PFSK-1 (cell line): ENCODE measurements around the gene RBM7.

ENCODE experiments used
- FOXP2 ChIP-seq: optimal IDR thresholded peaks from 2 replicates; pipeline ENCODE3; 2011; ENCODE audit warnings: borderline replicate concordance, control low read depth, inconsistent platforms; ENCODE audit not compliant: insufficient read depth; ENCODE audit errors: extremely low read length, extremely low read depth
- POLR2AphosphoS5 ChIP-seq: IDR thresholded peaks from 2 replicates; pipeline ENCODE4 v1.6.1; 2012; ENCODE audit warnings: low read depth, mild to moderate bottlenecking, control low read depth, low read length, moderate library complexity
- SIN3A ChIP-seq: IDR thresholded peaks from 2 replicates; pipeline ENCODE4 v1.6.1; 2012; ENCODE audit warnings: mild to moderate bottlenecking, low read length, moderate library complexity, borderline replicate concordance; ENCODE audit not compliant: insufficient read depth
- TAF1 ChIP-seq: IDR thresholded peaks from 2 replicates; pipeline ENCODE4 v1.6.1; 2012; ENCODE audit warnings: low read length, control low read depth, borderline replicate concordance; ENCODE audit not compliant: insufficient read depth
- TF ChIP-seq, protein P1 (sequence below), 2 experiments: IDR thresholded peaks; 2 replicates each; pipeline versions ENCODE4 v1.6.1 to v1.8.0; 2011 to 2012; ENCODE audit warnings: low read depth in 2 of 2, low read length in 2 of 2, control low read depth in 1 of 2, inconsistent platforms in 1 of 2, mild to moderate bottlenecking in 1 of 2, moderate library complexity in 1 of 2; ENCODE audit not compliant: insufficient read depth in 1 of 2

RBM7 gene

DNA sequence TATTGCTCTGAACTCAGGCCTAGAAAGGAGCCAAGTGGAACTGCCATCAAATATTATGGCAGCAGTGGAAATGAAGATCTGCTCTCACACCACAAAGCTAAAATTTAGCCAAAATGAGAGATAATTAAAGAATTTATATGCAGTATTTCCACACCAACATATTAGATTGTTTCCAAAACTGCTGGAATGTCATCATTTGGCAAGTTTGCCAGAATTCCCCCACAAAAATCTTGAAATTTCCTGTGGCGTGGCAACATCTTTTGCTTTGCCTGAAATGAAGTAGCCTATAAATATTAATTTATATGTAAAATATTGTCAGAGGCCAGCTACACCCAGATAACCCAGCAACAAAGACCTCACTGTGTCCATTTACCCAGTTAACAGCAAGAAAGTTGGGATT is 13.9 kb upstream of the RBM7 start:
- no peak for TF ChIP-seq TAF1
- TF ChIP-seq, protein P1, sequence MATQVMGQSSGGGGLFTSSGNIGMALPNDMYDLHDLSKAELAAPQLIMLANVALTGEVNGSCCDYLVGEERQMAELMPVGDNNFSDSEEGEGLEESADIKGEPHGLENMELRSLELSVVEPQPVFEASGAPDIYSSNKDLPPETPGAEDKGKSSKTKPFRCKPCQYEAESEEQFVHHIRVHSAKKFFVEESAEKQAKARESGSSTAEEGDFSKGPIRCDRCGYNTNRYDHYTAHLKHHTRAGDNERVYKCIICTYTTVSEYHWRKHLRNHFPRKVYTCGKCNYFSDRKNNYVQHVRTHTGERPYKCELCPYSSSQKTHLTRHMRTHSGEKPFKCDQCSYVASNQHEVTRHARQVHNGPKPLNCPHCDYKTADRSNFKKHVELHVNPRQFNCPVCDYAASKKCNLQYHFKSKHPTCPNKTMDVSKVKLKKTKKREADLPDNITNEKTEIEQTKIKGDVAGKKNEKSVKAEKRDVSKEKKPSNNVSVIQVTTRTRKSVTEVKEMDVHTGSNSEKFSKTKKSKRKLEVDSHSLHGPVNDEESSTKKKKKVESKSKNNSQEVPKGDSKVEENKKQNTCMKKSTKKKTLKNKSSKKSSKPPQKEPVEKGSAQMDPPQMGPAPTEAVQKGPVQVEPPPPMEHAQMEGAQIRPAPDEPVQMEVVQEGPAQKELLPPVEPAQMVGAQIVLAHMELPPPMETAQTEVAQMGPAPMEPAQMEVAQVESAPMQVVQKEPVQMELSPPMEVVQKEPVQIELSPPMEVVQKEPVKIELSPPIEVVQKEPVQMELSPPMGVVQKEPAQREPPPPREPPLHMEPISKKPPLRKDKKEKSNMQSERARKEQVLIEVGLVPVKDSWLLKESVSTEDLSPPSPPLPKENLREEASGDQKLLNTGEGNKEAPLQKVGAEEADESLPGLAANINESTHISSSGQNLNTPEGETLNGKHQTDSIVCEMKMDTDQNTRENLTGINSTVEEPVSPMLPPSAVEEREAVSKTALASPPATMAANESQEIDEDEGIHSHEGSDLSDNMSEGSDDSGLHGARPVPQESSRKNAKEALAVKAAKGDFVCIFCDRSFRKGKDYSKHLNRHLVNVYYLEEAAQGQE (IDR thresholded peaks at IDR 0.05; ENCODE audit: insufficient read depth in 1 of 2, low read depth in 2 of 2, low read length in 2 of 2), result no peak
- no peak for TF ChIP-seq FOXP2
- no peak for TF ChIP-seq POLR2AphosphoS5
- no peak for TF ChIP-seq SIN3A

DNA sequence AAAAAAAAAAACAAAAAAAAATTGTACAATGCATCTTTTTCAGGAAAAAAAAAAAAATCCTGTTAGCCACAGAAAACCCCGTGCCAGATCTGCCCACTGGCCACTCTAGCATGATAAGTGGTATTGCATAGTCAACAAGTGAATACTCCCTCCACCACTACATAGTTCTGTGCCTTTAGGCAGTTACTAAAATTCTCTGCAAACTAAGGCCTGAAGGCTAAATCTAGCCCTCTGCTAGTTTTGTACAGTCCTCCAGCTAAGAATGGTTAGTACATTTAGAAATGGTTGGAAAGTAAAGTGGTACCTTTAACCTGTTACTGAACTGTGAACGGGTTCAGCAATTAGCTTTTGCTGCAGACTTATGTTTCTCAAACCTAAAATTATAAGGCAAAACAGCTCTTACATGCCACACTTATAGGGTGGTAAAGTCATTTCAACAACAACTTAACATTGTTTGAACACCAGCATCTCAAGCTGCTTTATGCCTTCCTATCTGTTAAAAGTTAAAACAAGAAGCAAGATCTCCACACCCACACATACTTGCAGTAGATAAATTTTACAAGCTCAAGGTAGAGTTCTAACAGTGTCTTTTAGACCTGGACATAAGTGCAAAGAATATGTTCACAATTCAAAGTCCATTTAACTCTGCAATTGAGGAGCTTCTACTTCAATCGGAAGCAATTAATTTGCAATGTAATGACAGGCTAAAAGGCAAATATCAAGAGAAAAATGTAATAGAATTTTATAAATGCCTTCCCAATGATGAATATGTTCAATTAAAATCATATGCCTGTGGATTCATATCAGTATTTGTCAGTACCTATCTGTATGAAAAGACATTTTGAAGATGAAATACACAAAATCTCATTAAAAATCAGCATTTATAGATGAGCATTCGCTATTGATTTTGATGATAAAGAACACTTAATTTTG is 7.5 kb upstream of the RBM7 start:
- TF ChIP-seq FOXP2 (no peak), SIN3A (no peak), POLR2AphosphoS5 (no peak), TAF1 (no peak)
- TF ChIP-seq, protein P1 (IDR thresholded peaks at IDR 0.05; ENCODE audit: insufficient read depth in 1 of 2, low read depth in 2 of 2, low read length in 2 of 2), result no peak

DNA sequence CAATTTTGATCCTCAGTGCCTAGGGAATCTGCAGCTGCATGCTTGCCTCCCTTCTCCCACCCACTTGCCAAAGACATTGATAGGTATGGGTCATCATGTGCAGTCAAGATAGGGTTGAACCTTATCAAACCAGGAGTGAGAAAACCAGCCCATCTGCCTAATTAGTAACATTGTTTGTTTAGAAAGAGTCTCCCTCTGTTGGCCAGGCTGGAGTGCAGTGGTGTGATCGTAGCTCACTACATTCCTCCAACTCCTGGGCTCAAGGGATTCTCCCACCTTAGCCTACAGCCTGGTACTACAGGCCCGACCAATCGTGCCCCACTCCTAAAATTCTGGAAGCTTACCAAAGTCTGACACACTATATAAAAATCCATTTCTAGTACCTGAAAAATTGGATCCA is 4.7 kb upstream of the RBM7 start:
- TF ChIP-seq TAF1 (no peak), FOXP2 (no peak), SIN3A (no peak), POLR2AphosphoS5 (no peak)
- TF ChIP-seq, protein P1 (IDR thresholded peaks at IDR 0.05; ENCODE audit: insufficient read depth in 1 of 2, low read depth in 2 of 2, low read length in 2 of 2), result no peak

DNA sequence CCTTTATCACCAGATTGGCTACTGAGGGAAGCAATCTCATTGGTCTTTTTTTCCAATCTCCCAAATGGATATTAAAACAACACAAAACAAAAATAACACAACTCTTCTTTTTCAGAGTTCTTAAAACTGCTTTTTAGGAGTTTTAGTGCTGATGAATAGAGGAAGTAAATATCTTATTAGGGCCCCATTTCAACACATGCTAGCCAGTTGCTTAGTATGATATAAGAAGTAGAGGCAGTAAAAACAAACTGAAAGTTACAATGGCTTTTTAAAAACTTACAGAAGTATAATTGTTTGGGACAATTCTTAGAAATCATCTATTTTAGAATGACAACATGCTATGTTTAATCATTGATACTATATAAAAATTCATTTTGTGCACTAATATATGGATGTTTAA is 3.5 kb upstream of the RBM7 start:
- TF ChIP-seq, protein P1 (IDR thresholded peaks at IDR 0.05; ENCODE audit: insufficient read depth in 1 of 2, low read depth in 2 of 2, low read length in 2 of 2), result no peak
- TF ChIP-seq POLR2AphosphoS5, result no peak
- no peak for TF ChIP-seq FOXP2
- no peak for TF ChIP-seq SIN3A
- no peak for TF ChIP-seq TAF1
